Sigmoid colon (tissue), 4 donors: ENCODE measurements around the gene CD81.

Experiments used
- POLR2A ChIP-seq, 2 donors: fragments of 450-650 bp; IDR thresholded peaks; one replicate each; pipeline ENCODE4 v1.6.1; 2016; ENCODE audit warnings: antibody characterized with exemption in 2 of 2, mild to moderate bottlenecking in 2 of 2, moderate library complexity in 2 of 2
- POLR2AphosphoS5 ChIP-seq, 4 donors: sonication (generic); formaldehyde crosslinking; IDR thresholded peaks; one replicate each; pipeline ENCODE4 v1.6.1; 2017; ENCODE audit warnings: antibody characterized with exemption in 4 of 4
- TF ChIP-seq, protein P1 (sequence below), 4 experiments: fragments of 450-650 bp in 3 of 4; fragments of 200-600 bp in 1 of 4; IDR thresholded peaks; one replicate each; pipeline ENCODE4 v1.5.1; 2016 to 2019; ENCODE audit warnings: antibody characterized with exemption in 4 of 4, mild to moderate bottlenecking in 3 of 4, moderate library complexity in 2 of 4

DNA sequence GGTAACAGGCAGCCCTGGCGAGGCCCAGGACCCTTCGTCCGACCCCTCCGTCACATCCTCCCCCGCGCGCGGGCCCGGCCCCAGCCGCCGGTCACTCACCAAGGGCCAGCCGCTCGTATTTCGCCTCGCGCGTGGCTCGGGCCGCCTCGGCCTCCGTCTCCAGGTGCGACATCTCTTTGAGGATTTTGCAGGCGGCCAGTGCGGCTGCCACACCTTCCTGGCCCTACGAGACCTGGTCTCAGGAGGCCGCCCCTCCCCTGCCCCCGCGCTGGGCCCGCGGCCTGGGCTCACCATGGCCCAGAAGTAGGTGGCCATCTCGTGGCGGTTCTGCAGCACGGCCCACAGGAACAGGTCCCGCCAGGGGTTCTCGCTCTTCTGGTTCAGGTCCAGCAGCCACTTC, 37.5 kb downstream of the CD81 start:
- TF ChIP-seq POLR2A (IDR thresholded peaks at IDR 0.05) (no peak), POLR2AphosphoS5 (IDR thresholded peaks at IDR 0.05) (no peak)
- TF ChIP-seq, protein P1, sequence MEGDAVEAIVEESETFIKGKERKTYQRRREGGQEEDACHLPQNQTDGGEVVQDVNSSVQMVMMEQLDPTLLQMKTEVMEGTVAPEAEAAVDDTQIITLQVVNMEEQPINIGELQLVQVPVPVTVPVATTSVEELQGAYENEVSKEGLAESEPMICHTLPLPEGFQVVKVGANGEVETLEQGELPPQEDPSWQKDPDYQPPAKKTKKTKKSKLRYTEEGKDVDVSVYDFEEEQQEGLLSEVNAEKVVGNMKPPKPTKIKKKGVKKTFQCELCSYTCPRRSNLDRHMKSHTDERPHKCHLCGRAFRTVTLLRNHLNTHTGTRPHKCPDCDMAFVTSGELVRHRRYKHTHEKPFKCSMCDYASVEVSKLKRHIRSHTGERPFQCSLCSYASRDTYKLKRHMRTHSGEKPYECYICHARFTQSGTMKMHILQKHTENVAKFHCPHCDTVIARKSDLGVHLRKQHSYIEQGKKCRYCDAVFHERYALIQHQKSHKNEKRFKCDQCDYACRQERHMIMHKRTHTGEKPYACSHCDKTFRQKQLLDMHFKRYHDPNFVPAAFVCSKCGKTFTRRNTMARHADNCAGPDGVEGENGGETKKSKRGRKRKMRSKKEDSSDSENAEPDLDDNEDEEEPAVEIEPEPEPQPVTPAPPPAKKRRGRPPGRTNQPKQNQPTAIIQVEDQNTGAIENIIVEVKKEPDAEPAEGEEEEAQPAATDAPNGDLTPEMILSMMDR (IDR thresholded peaks at IDR 0.05): no peak
